Activated CD4-positive, alpha-beta memory T cell treated with anti-CD3 and anti-CD28 coated beads, Interleukin-2, amount 10 ng/mL, durations not matched to agents 7 days and 5 days (primary cell): ENCODE results near the gene GSTM3. TPM values are rescaled to one million over a fixed set of nuclear protein-coding genes. Genes with fewer than 3 reads are reported as not detected.

Source experiments
- CTCF ChIA-PET: fragments of 350-600 bp; sonication (Branson Sonifier 250); formaldehyde crosslinking; loops from one replicate; lab custom pipeline; 2021; ENCODE audit warnings: antibody characterized with exemption, inconsistent platforms; lab: Charles Lee
- POLR2A ChIA-PET: fragments of 350-600 bp; sonication (Branson Sonifier 250); formaldehyde crosslinking; loops from one replicate; lab custom pipeline; 2021; ENCODE audit warnings: antibody characterized with exemption; lab: Charles Lee
- DNase-seq: peaks from one replicate; pipeline ENCODE4 v3.0.0-alpha.2; 2020
- H3K27ac Mint-ChIP-seq: one replicate; pipeline ENCODE4 v1.8.0; 2021; ENCODE audit warnings: mild to moderate bottlenecking, mixed read lengths
- H3K27me3 Mint-ChIP-seq: one replicate; pipeline ENCODE4 v1.8.0; 2021; ENCODE audit warnings: mixed read lengths
- H3K36me3 Mint-ChIP-seq: one replicate; pipeline ENCODE4 v1.8.0; 2021; ENCODE audit warnings: low read depth, mixed read lengths
- H3K4me1 Mint-ChIP-seq: one replicate; pipeline ENCODE4 v1.8.0; 2021; ENCODE audit warnings: mixed read lengths
- H3K4me3 Mint-ChIP-seq: one replicate; pipeline ENCODE4 v1.8.0; 2021; ENCODE audit warnings: mild to moderate bottlenecking, mixed read lengths
- H3K9me3 Mint-ChIP-seq: one replicate; pipeline ENCODE4 v1.8.0; 2021; ENCODE audit warnings: mixed read lengths
- total RNA-seq, 2 experiments: library from RNA; stranded (reverse); gene quantifications; one replicate each; pipeline ENCODE4 v1.2.3, GENCODE V29; 2021

GSTM3 gene
- total RNA-seq: under 1 TPM; 0.23 to 0.95 TPM

DNA sequence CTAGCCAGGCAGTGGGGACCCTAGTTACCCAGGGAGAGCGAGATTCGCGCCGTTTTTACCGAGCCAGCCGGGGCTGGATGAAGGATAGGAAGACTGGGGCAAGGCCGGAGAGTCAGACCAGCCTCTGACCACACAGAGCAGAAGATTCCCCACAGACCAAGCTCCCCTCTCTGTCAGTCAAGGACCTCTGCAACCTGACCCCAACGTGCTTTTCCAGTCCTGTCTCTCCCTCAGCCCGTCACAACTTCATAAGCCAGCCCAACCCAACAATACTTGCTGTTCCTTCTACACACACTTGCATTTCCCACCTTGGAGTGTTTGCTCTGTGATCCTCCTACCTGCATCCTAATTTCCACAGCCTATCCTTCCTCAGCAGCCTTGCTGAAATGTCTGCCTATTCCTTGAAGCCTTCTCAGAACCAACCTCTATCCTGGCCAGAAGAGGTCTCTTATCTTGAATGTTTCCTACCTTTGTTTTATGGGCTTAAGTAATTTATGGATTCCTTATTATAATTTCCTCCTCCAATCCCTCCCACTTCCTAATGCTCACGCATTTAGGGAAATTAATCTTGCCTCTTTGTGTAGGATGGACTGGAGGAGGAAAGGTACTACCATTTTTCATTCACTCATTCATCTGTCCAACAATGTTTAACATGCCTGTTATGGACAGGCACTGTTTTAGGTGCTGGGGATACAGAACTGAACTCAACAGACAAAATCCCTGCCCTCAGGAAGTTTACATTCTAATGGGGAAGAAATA, at the start of gene GSTM3:
GSTM3 (minus strand) TSS at position 424 of the 759 bp plus-strand sequence. CDS start 751 bp downstream, outside the sequence.
- no peak within 1 kb of the TSS for H3K27ac Mint-ChIP-seq
- no peaks in the 10 kb centered on the region for H3K36me3 Mint-ChIP-seq
- POLR2A ChIA-PET: no interaction called here
- peaks cover 11% of the 10 kb centered on the region for H3K4me1 Mint-ChIP-seq
- no peak for DNase-seq
- peak within 1 kb of the TSS; percentile 68 for H3K4me3 Mint-ChIP-seq
- no peaks in the 10 kb centered on the region for H3K9me3 Mint-ChIP-seq
- peaks cover 60% of the 10 kb centered on the region for H3K27me3 Mint-ChIP-seq
- CTCF ChIA-PET: no interaction called here

DNA sequence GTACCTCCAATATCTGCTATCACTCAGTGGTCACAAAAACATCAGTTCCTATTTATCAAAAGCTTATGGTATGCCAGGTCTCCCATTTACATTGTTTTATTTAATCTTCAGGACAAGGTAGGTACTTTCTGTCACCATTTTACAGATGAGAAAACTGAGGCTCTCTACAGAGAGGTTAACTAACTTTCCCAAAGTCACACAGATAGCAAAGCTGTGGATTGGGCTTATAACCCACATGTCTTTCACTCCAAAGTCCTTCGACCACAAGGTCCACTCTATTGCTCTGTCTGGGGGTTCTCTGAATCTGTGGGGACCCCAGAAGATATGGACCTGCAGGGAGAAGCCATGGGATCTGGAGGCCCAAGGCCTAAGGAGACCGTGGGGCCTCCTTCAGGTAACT, 49.5 kb upstream of the GSTM3 start:
- no peaks in the 10 kb centered on the region for H3K9me3 Mint-ChIP-seq
- H3K27ac Mint-ChIP-seq: peak overlapping the region; percentile 95
- H3K36me3 Mint-ChIP-seq: no peaks in the 10 kb centered on the region
- DNase-seq: no peak
- POLR2A ChIA-PET: interaction anchor here (0.8 to 6.4 kb wide), 17 partner anchors 11 to 549 kb away, joined by 3 to 137 read pairs (median 8); partner anchors contain the start of genes AHCYL1, CSF1, GNAI3 and RBM15
- H3K4me1 Mint-ChIP-seq: peaks cover 93% of the 10 kb centered on the region
- H3K4me3 Mint-ChIP-seq: no peak overlapping the region
- H3K27me3 Mint-ChIP-seq: no peaks in the 10 kb centered on the region
- CTCF ChIA-PET: interaction anchor here (0.7 to 27.1 kb wide), 36 partner anchors 8 to 547 kb away, joined by 3 to 655 read pairs (median 3); partner anchors contain the start of genes AHCYL1 and GNAI3

GRCh38 chr1:109789551-109790180, 48.8 kb upstream of the GSTM3 start:
- no peak for DNase-seq
- Mint-ChIP-seq H3K4me3 (no peak overlapping the region), H3K27ac (peak overlapping the region; percentile 95), H3K9me3 (no peaks in the 10 kb centered on the region), H3K4me1 (peaks cover 88% of the 10 kb centered on the region), H3K36me3 (no peaks in the 10 kb centered on the region), H3K27me3 (no peaks in the 10 kb centered on the region)
- CTCF ChIA-PET: interaction anchor here (1.0 to 27.1 kb wide), 13 partner anchors 11 to 240 kb away, joined by 3 to 655 read pairs (median 8); partner anchors contain the start of gene AHCYL1
- POLR2A ChIA-PET: interaction anchor here (0.8 to 6.4 kb wide), 9 partner anchors 9 to 241 kb away, joined by 5 to 137 read pairs (median 9); partner anchors contain the start of genes AHCYL1, CSF1 and GNAI3

DNA sequence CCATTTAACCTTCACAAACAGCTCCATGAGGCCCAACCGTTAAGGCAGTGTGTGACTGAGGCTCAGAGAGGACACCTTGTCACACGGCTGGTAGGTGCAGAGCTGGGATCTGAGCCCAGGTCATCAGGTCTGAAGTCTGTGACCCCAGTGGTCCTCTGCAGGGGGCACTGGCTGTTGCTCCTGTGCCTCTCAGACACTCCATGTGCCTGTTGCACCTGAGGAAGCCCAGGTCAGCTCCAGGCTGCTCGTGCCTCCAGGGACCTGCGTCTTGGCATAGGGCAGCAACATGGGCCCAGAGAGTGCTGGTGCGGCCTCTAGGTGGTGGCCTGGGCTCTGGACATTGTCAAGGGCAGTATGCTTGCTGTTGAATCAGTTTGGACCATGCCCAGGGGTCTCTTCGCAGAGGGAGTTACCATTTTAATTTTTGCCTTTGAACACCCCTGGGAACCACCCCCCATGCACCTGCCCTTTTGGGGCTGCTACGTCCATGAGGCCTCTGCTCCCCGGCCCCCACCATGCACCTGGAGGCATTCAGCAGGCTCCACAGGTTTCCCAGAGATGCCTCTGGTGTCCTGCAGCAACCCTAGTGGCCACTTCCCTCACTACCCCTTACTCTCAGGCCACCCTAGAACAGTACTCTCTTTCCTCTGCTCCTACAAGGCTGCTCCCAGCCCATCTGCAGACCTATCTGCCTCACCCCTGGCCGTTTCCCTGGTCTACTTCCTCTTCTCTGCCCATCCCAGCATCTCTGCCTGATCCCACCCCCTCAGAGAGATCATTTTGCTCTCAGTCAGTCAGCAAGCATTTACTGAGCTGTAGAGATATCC, 48.1 kb upstream of the GSTM3 start:
- POLR2A ChIA-PET: interaction anchor here (0.8 to 6.4 kb wide), 9 partner anchors 8 to 196 kb away, joined by 3 to 137 read pairs (median 5); partner anchors contain the start of genes AHCYL1 and CSF1

DNA sequence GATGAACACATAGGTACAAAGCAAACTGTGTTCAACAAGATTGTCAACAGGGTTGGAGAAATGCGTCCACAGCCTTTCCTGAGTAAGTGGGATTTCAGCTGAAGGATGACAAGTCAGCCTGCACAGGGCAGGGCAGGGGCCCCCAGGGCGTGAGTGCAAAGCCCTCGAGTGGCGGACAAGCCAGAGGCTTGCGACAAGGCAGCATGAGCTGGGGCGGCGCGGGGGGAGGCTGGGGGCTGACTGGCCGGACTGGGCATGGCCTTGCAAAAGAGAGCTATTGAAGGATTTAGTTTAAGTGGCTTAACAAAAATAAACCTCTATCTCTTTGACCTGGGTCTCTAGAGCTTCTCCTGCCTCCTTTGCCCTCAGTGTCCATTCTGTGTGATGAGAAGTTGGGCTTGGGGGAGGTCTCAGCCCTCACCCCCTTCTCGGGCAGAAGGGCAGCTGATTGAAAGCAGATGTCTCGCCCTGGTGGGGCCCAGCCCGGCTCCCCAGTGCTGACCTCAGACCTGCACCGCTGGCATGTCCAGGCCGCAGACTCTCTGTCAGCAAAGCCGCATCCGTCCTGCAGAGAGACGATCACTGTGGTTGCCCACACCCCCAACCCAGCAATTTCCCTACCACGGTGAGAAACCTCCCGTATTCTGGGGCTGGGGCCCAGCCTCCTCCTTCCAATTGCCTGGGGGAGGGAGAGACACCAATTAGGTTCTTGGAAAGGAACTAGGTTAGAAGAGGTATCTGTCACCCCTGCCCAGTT, 47.2 kb upstream of the GSTM3 start:
- no peak overlapping the region for H3K27ac Mint-ChIP-seq
- peaks cover 72% of the 10 kb centered on the region for H3K4me1 Mint-ChIP-seq
- no peaks in the 10 kb centered on the region for H3K36me3 Mint-ChIP-seq
- H3K4me3 Mint-ChIP-seq: no peak overlapping the region
- no peaks in the 10 kb centered on the region for H3K9me3 Mint-ChIP-seq
- POLR2A ChIA-PET: interaction anchor here (0.8 to 1.8 kb wide), 6 partner anchors 8 to 197 kb away, joined by 3 to 11 read pairs (median 4); partner anchors contain the start of genes AHCYL1 and CSF1
- CTCF ChIA-PET: interaction anchor here (1.0 to 27.1 kb wide), 5 partner anchors 11 to 242 kb away, joined by 3 to 655 read pairs (median 113); partner anchors contain the start of gene AHCYL1
- DNase-seq: peak; percentile 54
- H3K27me3 Mint-ChIP-seq: no peaks in the 10 kb centered on the region

More for the DNA sequence above, 48.1 kb upstream of the GSTM3 start:
- peaks cover 81% of the 10 kb centered on the region for H3K4me1 Mint-ChIP-seq
- CTCF ChIA-PET: interaction anchor here (1.0 to 27.1 kb wide), 6 partner anchors 12 to 193 kb away, joined by 3 to 655 read pairs (median 68); partner anchors contain the start of gene AHCYL1
- no peaks in the 10 kb centered on the region for H3K9me3 Mint-ChIP-seq
- DNase-seq: no peak
- no peaks in the 10 kb centered on the region for H3K27me3 Mint-ChIP-seq
- no peak overlapping the region for H3K4me3 Mint-ChIP-seq
- H3K27ac Mint-ChIP-seq: peak overlapping the region; percentile 70
- H3K36me3 Mint-ChIP-seq: no peaks in the 10 kb centered on the region

DNA sequence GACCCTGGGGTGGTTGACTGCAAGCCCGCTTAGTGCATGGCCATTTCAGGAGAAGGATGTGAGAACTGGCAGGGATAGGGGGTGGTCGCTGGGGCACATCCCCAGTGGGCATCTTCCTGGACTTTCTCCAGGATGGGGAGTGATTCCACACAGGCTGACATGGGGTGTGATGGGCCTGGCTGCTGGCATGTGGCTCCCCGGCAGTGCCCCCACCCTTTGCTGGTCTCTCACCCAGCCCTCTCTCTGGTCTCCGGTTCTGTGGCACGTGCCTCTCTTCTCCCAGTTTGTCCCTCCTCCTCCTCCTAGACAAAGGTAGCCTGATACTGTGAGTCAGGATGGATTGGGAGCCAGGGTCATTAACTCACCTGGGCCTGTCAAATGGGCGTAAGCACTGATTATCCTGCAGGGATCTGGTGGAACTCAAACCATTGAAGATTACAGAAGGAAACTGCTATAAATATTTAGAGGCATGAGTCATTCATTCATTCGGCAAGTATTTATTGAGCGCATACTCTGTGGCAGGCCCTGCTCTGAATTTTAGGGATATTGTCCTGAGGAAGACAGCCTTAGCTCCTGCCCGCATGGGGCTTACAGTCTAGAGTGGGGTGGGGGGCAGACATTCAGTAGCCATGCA, 46.5 kb upstream of the GSTM3 start:
- no peaks in the 10 kb centered on the region for H3K27me3 Mint-ChIP-seq
- H3K4me3 Mint-ChIP-seq: no peak overlapping the region
- H3K27ac Mint-ChIP-seq: no peak overlapping the region
- H3K4me1 Mint-ChIP-seq: peaks cover 66% of the 10 kb centered on the region
- no peak for DNase-seq
- H3K36me3 Mint-ChIP-seq: peaks cover 2% of the 10 kb centered on the region
- H3K9me3 Mint-ChIP-seq: no peaks in the 10 kb centered on the region
- CTCF ChIA-PET: interaction anchor here (1.0 to 27.1 kb wide), 6 partner anchors 10 to 242 kb away, joined by 3 to 655 read pairs (median 58); partner anchors contain the start of gene AHCYL1
- POLR2A ChIA-PET: interaction anchor here (0.8 to 1.8 kb wide), 4 partner anchors 11 to 197 kb away, joined by 3 to 11 read pairs (median 4); partner anchors contain the start of gene AHCYL1

DNA sequence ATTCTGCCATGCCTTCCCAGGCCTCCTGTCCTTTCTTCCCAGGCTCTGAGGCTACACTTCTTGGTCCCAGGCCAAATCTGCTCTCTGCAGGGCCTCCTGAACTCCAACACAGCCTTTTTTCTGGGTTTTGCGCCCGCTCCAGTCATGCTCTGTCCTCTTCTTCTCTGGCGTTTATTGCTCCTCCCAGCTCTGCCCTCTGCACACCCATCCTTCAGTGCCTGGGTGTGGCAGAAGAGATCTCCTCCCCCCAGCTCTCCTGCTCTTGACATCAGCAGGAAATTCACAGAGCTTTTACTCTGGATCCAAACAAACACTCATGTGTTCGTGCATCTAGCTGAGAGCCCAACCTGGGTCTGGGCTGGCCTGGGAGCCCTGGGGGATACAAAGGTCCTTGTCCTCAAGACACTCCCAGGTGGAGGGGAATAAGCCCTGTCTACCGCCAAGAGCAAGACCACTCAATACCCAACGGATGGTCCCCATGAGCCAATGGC, 45.7 kb upstream of the GSTM3 start:
- H3K9me3 Mint-ChIP-seq: no peaks in the 10 kb centered on the region
- POLR2A ChIA-PET: interaction anchor here (1.1 to 1.4 kb wide), 3 partner anchors 10 to 127 kb away, joined by 4 to 8 read pairs (median 4); no protein-coding TSS in a partner anchor
- DNase-seq: no peak

GRCh38 chr1:109786112-109786480, 45.3 kb upstream of the GSTM3 start:
- peak overlapping the region; percentile 47 for H3K27ac Mint-ChIP-seq
- CTCF ChIA-PET: interaction anchor here (1.0 to 27.1 kb wide), 5 partner anchors 9 to 196 kb away, joined by 3 to 655 read pairs (median 113); partner anchors contain the start of gene AHCYL1
- no peak for DNase-seq

More for the DNA sequence above, 45.7 kb upstream of the GSTM3 start:
- Mint-ChIP-seq H3K4me1 (peaks cover 59% of the 10 kb centered on the region), H3K27me3 (no peaks in the 10 kb centered on the region), H3K36me3 (peaks cover 4% of the 10 kb centered on the region), H3K4me3 (no peak overlapping the region), H3K27ac (no peak overlapping the region)
- CTCF ChIA-PET: interaction anchor here (1.0 to 27.1 kb wide), 5 partner anchors 9 to 196 kb away, joined by 3 to 655 read pairs (median 113); partner anchors contain the start of gene AHCYL1

DNA sequence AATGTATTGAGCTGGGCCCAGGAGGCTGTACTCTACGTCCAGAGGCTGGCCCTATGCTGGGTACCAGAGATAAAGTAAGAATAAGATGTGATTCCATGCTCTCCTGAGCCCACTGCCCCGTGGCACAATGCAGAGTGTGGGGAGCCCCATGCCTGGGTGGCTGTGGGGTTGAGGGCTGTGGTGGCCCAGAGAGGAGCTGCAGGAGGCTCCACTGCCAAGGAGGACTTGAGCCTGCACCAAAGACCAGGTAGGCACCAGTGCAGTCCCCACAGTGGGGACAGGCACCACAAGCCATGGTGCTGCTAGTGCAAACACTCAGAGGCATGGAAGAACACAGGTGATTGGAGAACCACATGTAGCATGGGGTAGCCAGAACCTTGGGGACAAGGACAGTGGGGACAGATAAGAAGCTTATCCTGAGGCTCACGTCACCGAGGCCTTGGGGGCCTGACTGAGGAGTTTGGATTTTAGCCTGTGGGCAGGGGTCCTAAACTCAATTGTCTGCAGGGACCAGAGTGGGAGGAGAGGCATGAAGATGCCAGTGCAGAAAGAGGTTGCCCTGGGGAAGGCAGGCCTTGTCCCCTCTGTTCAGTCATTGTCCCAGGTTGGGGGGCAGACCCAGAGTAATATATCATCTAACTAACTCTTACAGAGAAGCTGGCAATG, 44.7 kb upstream of the GSTM3 start:
- Mint-ChIP-seq H3K27ac (no peak overlapping the region), H3K9me3 (peaks cover 5% of the 10 kb centered on the region), H3K4me3 (no peak overlapping the region), H3K27me3 (no peaks in the 10 kb centered on the region), H3K36me3 (peaks cover 9% of the 10 kb centered on the region), H3K4me1 (peaks cover 49% of the 10 kb centered on the region)
- CTCF ChIA-PET: interaction anchor here (1.0 to 27.1 kb wide), 3 partner anchors 8 to 197 kb away, joined by 3 to 655 read pairs (median 113); partner anchors contain the start of gene AHCYL1
- POLR2A ChIA-PET: interaction anchor here (1.1 to 1.4 kb wide), 3 partner anchors 9 to 128 kb away, joined by 4 to 8 read pairs (median 4); no protein-coding TSS in a partner anchor
- no peak for DNase-seq

More at GRCh38 chr1:109786112-109786480, 45.3 kb upstream of the GSTM3 start:
- POLR2A ChIA-PET: interaction anchor here (1.1 to 1.4 kb wide), 4 partner anchors 9 to 127 kb away, joined by 4 to 8 read pairs (median 4); no protein-coding TSS in a partner anchor
- peaks cover 4% of the 10 kb centered on the region for H3K36me3 Mint-ChIP-seq
- H3K9me3 Mint-ChIP-seq: no peaks in the 10 kb centered on the region
- H3K4me3 Mint-ChIP-seq: no peak overlapping the region
- H3K27me3 Mint-ChIP-seq: no peaks in the 10 kb centered on the region
- H3K4me1 Mint-ChIP-seq: peaks cover 54% of the 10 kb centered on the region
